ENCODE results near the gene MOSMO. TPM values are rescaled to one million over a fixed set of nuclear protein-coding genes. Genes with fewer than 3 reads are reported as not detected.

Gene MOSMO
- total RNA-seq, 1 experiment from 2014 or later = 12.4 TPM

GRCh38 chr16:21990381-21990944 is 17.4 kb upstream of the MOSMO start:
- POLR2A ChIA-PET (ENCODE audit: unreplicated experiment) = no interaction called here
- H3K9me3 ChIP-seq (ENCODE audit: low read length) = no peaks in the 10 kb centered on the region
- no peak overlapping the region for H3K4me3 ChIP-seq (ENCODE audit: low read length)
- ATAC-seq (no peak), DNase-seq (no peak)
- no peaks in the 10 kb centered on the region for H3K79me2 ChIP-seq (ENCODE audit: low read length)
- peaks cover 21% of the 10 kb centered on the region for H3K4me1 ChIP-seq (ENCODE audit: insufficient read depth, low read length)
- no peak overlapping the region for H3K27ac ChIP-seq (ENCODE audit: low read length)
- intact Hi-C loops (cut with micrococcal nuclease) = no loop called here
- H2AFZ ChIP-seq (ENCODE audit: low read length) = no peak overlapping the region
- H3K9me2 ChIP-seq (replicated peaks; ENCODE audit: low read length) = no peaks in the 10 kb centered on the region
- H3K27me3 ChIP-seq (ENCODE audit: low read length) = no peaks in the 10 kb centered on the region
- CTCF ChIA-PET = no interaction called here
- no peaks in the 10 kb centered on the region for H3K36me3 ChIP-seq (ENCODE audit: low read depth, low read length)
- TF ChIP-seq EZH2 (IDR thresholded peaks at IDR 0.05; ENCODE audit: low read length, unreplicated experiment) (no peak), EZH2phosphoT487 (IDR thresholded peaks at IDR 0.05; ENCODE audit: borderline replicate concordance, low read length) (no peak)
- TF ChIP-seq, protein P1, sequence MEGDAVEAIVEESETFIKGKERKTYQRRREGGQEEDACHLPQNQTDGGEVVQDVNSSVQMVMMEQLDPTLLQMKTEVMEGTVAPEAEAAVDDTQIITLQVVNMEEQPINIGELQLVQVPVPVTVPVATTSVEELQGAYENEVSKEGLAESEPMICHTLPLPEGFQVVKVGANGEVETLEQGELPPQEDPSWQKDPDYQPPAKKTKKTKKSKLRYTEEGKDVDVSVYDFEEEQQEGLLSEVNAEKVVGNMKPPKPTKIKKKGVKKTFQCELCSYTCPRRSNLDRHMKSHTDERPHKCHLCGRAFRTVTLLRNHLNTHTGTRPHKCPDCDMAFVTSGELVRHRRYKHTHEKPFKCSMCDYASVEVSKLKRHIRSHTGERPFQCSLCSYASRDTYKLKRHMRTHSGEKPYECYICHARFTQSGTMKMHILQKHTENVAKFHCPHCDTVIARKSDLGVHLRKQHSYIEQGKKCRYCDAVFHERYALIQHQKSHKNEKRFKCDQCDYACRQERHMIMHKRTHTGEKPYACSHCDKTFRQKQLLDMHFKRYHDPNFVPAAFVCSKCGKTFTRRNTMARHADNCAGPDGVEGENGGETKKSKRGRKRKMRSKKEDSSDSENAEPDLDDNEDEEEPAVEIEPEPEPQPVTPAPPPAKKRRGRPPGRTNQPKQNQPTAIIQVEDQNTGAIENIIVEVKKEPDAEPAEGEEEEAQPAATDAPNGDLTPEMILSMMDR (conservative IDR thresholded peaks at IDR 0.05; ENCODE audit: low read depth, low read length) = no peak
- no peak overlapping the region for H3K4me2 ChIP-seq (ENCODE audit: low read length)
- H3F3A ChIP-seq (ENCODE audit: low read length, unreplicated experiment) = peaks cover 2% of the 10 kb centered on the region
- no TSS peak for BruUV-seq (replicated peaks)
- no peaks in the 10 kb centered on the region for H4K20me1 ChIP-seq (ENCODE audit: low read length)
- H3K9ac ChIP-seq (ENCODE audit: low read length) = no peak overlapping the region

DNA sequence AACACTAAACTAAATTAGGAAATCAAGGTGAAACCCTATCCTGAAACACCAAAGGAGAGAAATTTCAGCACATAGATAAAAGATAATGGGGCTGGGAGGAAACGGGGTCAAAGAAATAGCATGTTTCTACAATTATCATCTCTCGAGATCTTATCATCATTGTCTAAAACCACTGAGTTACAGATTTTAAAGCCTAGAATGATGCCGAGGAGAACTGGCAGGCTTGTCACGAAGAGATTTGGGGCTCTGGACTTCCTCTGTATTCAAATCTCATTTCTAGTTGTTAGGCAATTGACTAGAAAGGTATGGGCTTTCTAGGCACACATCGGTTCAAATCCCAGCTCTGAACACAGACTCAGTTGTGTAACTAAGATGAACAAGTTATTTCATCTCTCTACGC is 16.3 kb upstream of the MOSMO start:
- TF ChIP-seq EZH2phosphoT487 (IDR thresholded peaks at IDR 0.05; ENCODE audit: borderline replicate concordance, low read length) (no peak), EZH2 (IDR thresholded peaks at IDR 0.05; ENCODE audit: low read length, unreplicated experiment) (no peak)
- TF ChIP-seq, protein P1 (conservative IDR thresholded peaks at IDR 0.05; ENCODE audit: low read depth, low read length) = no peak
- no peak overlapping the region for H2AFZ ChIP-seq (ENCODE audit: low read length)
- H3K9me3 ChIP-seq (ENCODE audit: low read length) = no peaks in the 10 kb centered on the region
- H3K79me2 ChIP-seq (ENCODE audit: low read length) = no peaks in the 10 kb centered on the region
- peaks cover 21% of the 10 kb centered on the region for H3K4me1 ChIP-seq (ENCODE audit: insufficient read depth, low read length)
- H3F3A ChIP-seq (ENCODE audit: low read length, unreplicated experiment) = peaks cover 2% of the 10 kb centered on the region
- ATAC-seq (no peak), DNase-seq (no peak)
- no peaks in the 10 kb centered on the region for H3K36me3 ChIP-seq (ENCODE audit: low read depth, low read length)
- H3K9me2 ChIP-seq (replicated peaks; ENCODE audit: low read length) = no peaks in the 10 kb centered on the region
- H3K4me2 ChIP-seq (ENCODE audit: low read length) = no peak overlapping the region
- BruUV-seq (replicated peaks) = no TSS peak
- no peaks in the 10 kb centered on the region for H3K27me3 ChIP-seq (ENCODE audit: low read length)
- H3K27ac ChIP-seq (ENCODE audit: low read length) = no peak overlapping the region
- H3K9ac ChIP-seq (ENCODE audit: low read length) = no peak overlapping the region
- H3K4me3 ChIP-seq (ENCODE audit: low read length) = no peak overlapping the region
- intact Hi-C loops (cut with micrococcal nuclease) = no loop called here
- H4K20me1 ChIP-seq (ENCODE audit: low read length) = no peaks in the 10 kb centered on the region
- POLR2A ChIA-PET (ENCODE audit: unreplicated experiment) = no interaction called here
- CTCF ChIA-PET = no interaction called here

DNA sequence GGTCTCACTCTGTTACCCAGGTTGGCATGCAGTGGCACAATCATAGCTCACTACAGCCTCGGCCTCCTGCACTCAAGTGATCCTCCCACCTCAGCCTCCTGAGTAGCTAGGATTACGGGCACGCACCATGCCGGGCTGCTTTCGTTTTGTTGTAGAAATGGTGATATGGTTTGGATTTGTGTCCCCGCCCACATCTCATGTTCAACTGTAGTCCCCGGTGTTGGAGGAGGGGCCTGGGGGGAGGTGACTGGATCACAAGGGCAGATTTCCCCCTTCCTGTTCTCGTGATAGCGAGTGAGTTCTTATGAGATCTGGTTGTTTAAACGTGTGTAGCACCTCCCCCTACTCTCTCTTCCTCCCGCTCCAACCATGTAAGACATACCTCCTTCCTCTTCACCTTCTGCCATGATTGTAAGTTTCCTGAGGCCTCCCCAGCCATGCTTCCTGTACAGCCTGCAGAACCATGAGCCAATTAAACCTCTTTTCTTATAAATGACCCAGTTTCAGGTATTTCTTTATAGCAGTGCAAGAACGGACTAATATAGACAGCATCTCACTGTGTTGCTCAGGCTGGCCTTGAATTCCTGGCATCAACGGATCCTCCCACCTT is 12.9 kb upstream of the MOSMO start:
- no TSS peak for BruUV-seq (replicated peaks)
- no peak overlapping the region for H2AFZ ChIP-seq (ENCODE audit: low read length)
- H3K4me2 ChIP-seq (ENCODE audit: low read length) = no peak overlapping the region
- H3K27ac ChIP-seq (ENCODE audit: low read length) = no peak overlapping the region
- no peak overlapping the region for H3K9ac ChIP-seq (ENCODE audit: low read length)
- H3K9me3 ChIP-seq (ENCODE audit: low read length) = no peaks in the 10 kb centered on the region
- peaks cover 6% of the 10 kb centered on the region for H3K4me1 ChIP-seq (ENCODE audit: insufficient read depth, low read length)
- POLR2A ChIA-PET (ENCODE audit: unreplicated experiment) = no interaction called here
- no peak for TF ChIP-seq EZH2phosphoT487 (IDR thresholded peaks at IDR 0.05; ENCODE audit: borderline replicate concordance, low read length)
- TF ChIP-seq, protein P1 (conservative IDR thresholded peaks at IDR 0.05; ENCODE audit: low read depth, low read length) = no peak
- no peak for TF ChIP-seq EZH2 (IDR thresholded peaks at IDR 0.05; ENCODE audit: low read length, unreplicated experiment)
- ATAC-seq (no peak), DNase-seq (no peak)
- no peaks in the 10 kb centered on the region for H3K9me2 ChIP-seq (replicated peaks; ENCODE audit: low read length)
- no peaks in the 10 kb centered on the region for H3K27me3 ChIP-seq (ENCODE audit: low read length)
- intact Hi-C loops (cut with micrococcal nuclease) = no loop called here
- no peaks in the 10 kb centered on the region for H3K36me3 ChIP-seq (ENCODE audit: low read depth, low read length)
- H3K4me3 ChIP-seq (ENCODE audit: low read length) = no peak overlapping the region
- no peaks in the 10 kb centered on the region for H4K20me1 ChIP-seq (ENCODE audit: low read length)
- CTCF ChIA-PET = no interaction called here
- H3K79me2 ChIP-seq (ENCODE audit: low read length) = no peaks in the 10 kb centered on the region
- no peaks in the 10 kb centered on the region for H3F3A ChIP-seq (ENCODE audit: low read length, unreplicated experiment)
